ENCODE results near the gene NDST1. TPM values are rescaled to one million over a fixed set of nuclear protein-coding genes. Genes with fewer than 3 reads are reported as not detected.

Gene NDST1
- total and polyA plus RNA-seq, 2 of the 8 experiments (the other 6 are each of a cell fraction or from before 2014, with no cell fraction given), result 27.0 to 72.0 TPM

DNA sequence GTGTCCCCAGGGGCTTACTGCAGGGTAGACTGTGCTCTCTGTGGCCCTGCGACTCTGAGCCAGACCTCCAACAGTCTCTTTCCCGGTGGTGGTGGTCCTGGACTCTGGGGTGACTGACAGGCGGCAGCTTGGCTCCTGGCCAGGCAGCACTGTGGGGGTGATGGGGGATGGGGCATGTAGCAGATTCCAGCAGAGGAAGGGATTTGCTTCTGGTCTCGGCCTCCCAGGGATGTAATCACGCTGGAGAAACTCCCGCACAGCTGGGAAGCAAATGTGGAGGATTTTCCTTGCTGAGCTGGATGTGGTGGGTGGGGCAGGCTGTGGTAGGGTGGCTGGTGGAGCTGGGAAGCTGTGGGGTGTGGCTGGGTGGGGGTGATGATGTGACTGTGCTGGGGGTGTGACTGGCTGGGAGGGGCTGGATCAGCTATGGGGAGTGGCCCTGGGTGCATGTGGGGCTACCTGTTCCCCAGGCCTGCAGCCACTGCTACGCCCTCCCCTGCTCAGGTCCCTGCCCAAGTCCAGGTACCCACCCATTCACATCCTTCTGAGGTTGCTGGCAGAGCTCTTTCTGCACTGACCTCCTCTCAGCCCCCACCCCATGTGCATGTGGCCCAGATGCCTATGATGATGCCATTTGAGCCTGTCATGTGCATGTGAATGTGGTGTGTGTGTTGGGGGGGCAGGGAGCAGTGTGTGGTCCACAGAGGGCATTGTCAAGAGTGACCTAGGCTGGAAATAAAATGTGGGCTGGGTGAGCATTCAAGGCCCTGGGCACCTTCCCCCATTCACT, 3.8 kb downstream of the NDST1 start:
- Histone ChIP-seq H3K79me2 (ENCODE audit: control insufficient read depth in 1 of 2, insufficient read depth in 2 of 2, low read length in 2 of 2) (peaks cover 4 to 93% of the 10 kb centered on the region in 2 experiments; a peak in 3 of 4 replicates), H3K14ac (ENCODE audit: insufficient read length) (no peak overlapping the region), H3K23me2 (ENCODE audit: low read depth, low read length) (no peaks in the 10 kb centered on the region; the same call in 1 of the 2 replicates), H3K4ac (replicated peaks; ENCODE audit: insufficient read length, low read depth, low read length) (peak overlapping the region; percentile 58), H3K56ac (replicated peaks; ENCODE audit: insufficient read length, low read depth, low read length) (no peak overlapping the region), H2BK5ac (ENCODE audit: low read depth, low read length) (peak overlapping the region; percentile 36), H2BK12ac (ENCODE audit: low read depth, low read length) (no peak overlapping the region), H3K9ac (replicated peaks in 1 of 4; ENCODE audit: extremely low read depth in 1 of 4, low read depth in 3 of 4, low read length in 3 of 4) (no peak overlapping the region), H2AFZ (ENCODE audit: low read length) (no peak overlapping the region), H2BK15ac (ENCODE audit: low read length) (peak overlapping the region; percentile 90; the same call in 1 of the 2 replicates), H4K8ac (ENCODE audit: extremely low read depth, insufficient read depth, low read length) (no peak overlapping the region; the same call in 1 of the 2 replicates), H3K36me3 (ENCODE audit: control insufficient read depth in 2 of 4, insufficient read depth in 4 of 4, low read length in 3 of 4) (no peaks in the 10 kb centered on the region), H3K27ac (ENCODE audit: low read depth, low read length) (0 out of 2 replicates have a peak overlapping the region, but pooled peaks have one; percentile 26), H3K4me3 (ENCODE audit: extremely low read depth in 1 of 4, insufficient read depth in 2 of 4, low read depth in 3 of 4, low read length in 4 of 4) (peak overlapping the region in 1 of 4 experiments; percentile 4; a peak in 1 of 8 replicates), H3K27me3 (replicated peaks in 1 of 4; ENCODE audit: control insufficient read depth in 3 of 4, extremely low read depth in 1 of 4, insufficient read depth in 3 of 4, low read length in 3 of 4) (no peaks in the 10 kb centered on the region), H3K23ac (ENCODE audit: insufficient read length) (no peak overlapping the region), H3K4me2 (ENCODE audit: insufficient read depth in 1 of 2, low read depth in 2 of 2, low read length in 2 of 2) (peak overlapping the region; percentile 48 to 53), H4K5ac (ENCODE audit: insufficient read length, low read depth, low read length) (peak overlapping the region; percentile 64), H2BK120ac (replicated peaks; ENCODE audit: low read depth, low read length) (no peak overlapping the region), H4K91ac (replicated peaks; ENCODE audit: insufficient read length, low read length) (peak overlapping the region; percentile 82), H2AK5ac (ENCODE audit: low read depth, low read length) (peak overlapping the region; percentile 71), H3K79me1 (ENCODE audit: low read depth, low read length) (peaks cover 49% of the 10 kb centered on the region), H3K4me1 (replicated peaks in 1 of 4; ENCODE audit: control insufficient read depth in 3 of 4, insufficient read depth in 4 of 4, low read length in 3 of 4) (peaks cover 21 to 41% (median 30%) of the 10 kb centered on the region in 4 experiments), H4K20me1 (replicated peaks in 1 of 2; ENCODE audit: control insufficient read depth in 1 of 2, insufficient read depth in 2 of 2, low read length in 2 of 2) (peaks cover 20 to 30% of the 10 kb centered on the region in 2 experiments), H3K9me3 (ENCODE audit: insufficient read depth in 2 of 2, low read depth in 1 of 2, low read length in 1 of 2) (no peaks in the 10 kb centered on the region), H3K18ac (ENCODE audit: extremely low read depth, low read length) (peak overlapping the region; percentile 79), H2BK20ac (ENCODE audit: low read length) (peak overlapping the region; percentile 87; the same call in 1 of the 2 replicates)
- POLR2A ChIA-PET (ENCODE audit: partially characterized antibody), result interaction anchor here (0.6 to 4.8 kb wide), 12 partner anchors 10 to 67 kb away, joined by 3 to 31 read pairs (median 4); partner anchors contain the start of gene RPS14
- FAIRE-seq, result no peak
- DNase-seq (ENCODE audit: low read depth in 1 of 2, low spot score in 2 of 2), result no peak
- CTCF ChIA-PET (ENCODE audit: partially characterized antibody), result interaction anchor here (0.5 to 32.0 kb wide), 13 partner anchors 9 to 869 kb away, joined by 3 to 571 read pairs (median 6); partner anchors contain the start of genes NDST1 and RPS14
- WGBS, 2 experiments (ENCODE audit: extremely low coverage in 1 of 2, insufficient coverage in 1 of 2, insufficient read length in 1 of 2, insufficient replicate concordance in 2 of 2, low coverage in 1 of 2, low lambda C conversion rate in 2 of 2, missing lambda C conversion rate in 1 of 2), result 48% methylated on average over 6 of the region's 7 CpGs; no CpG with 5 or more reads in 1 of the 2 experiments
- TF ChIP-seq TEAD4 (IDR thresholded peaks at IDR 0.05; ENCODE audit: low read depth, low read length) (peak; percentile 75), ASH2L (IDR thresholded peaks at IDR 0.05; ENCODE audit: low read length) (peak; percentile 20), RNF2 (IDR thresholded peaks at IDR 0.05; ENCODE audit: borderline replicate concordance, low read depth, low read length, missing control alignments, poor library complexity, severe bottlenecking) (no peak), KDM4A (IDR thresholded peaks at IDR 0.05; ENCODE audit: low read depth, low read length, severe bottlenecking) (no peak), RAD21 (IDR thresholded peaks at IDR 0.05 in 1 of 2, conservative IDR thresholded peaks at IDR 0.05 in 1 of 2; ENCODE audit: low read depth in 2 of 2, low read length in 2 of 2) (0 out of 4 replicates have a peak, but pooled peaks of 1 of the 2 experiments have one; percentile 3), POU5F1 (IDR thresholded peaks at IDR 0.05; ENCODE audit: low read depth, low read length) (no peak), HDAC2 (IDR thresholded peaks at IDR 0.05; ENCODE audit: borderline replicate concordance in 1 of 2, low read depth in 2 of 2, low read length in 2 of 2) (0 out of 4 replicates have a peak, but pooled peaks of 1 of the 2 experiments have one; percentile 17)
- TF ChIP-seq, protein P1, sequence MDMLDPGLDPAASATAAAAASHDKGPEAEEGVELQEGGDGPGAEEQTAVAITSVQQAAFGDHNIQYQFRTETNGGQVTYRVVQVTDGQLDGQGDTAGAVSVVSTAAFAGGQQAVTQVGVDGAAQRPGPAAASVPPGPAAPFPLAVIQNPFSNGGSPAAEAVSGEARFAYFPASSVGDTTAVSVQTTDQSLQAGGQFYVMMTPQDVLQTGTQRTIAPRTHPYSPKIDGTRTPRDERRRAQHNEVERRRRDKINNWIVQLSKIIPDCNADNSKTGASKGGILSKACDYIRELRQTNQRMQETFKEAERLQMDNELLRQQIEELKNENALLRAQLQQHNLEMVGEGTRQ (IDR thresholded peaks at IDR 0.05; ENCODE audit: low read length), result no peak
